Peyer's patch (tissue), 4 donors: Measurements from ENCODE around the gene FAM184B. TPM values are rescaled to one million over a fixed set of nuclear protein-coding genes. Genes with fewer than 3 reads are reported as not detected.

Experiments used
- DNase-seq, 3 donors: peaks; one replicate each; pipeline ENCODE4 v3.0.0-alpha.2; 2017 to 2019
- H3K27ac ChIP-seq, 4 donors: fragments of 200-600 bp; sonication (generic); one replicate each; pipeline ENCODE4 v1.5.1; 2016 to 2019
- H3K27me3 ChIP-seq, 2 donors: fragments of 200-600 bp; sonication (generic); one replicate each; pipeline ENCODE4 v1.5.1; 2019
- H3K36me3 ChIP-seq, 3 donors: fragments of 200-600 bp; sonication (generic); one replicate each; pipeline ENCODE4 v1.5.1; 2016 to 2019
- H3K4me1 ChIP-seq, 4 donors: fragments of 200-600 bp; sonication (generic); one replicate each; pipeline ENCODE4 v1.5.1; 2016 to 2019
- H3K4me3 ChIP-seq, 4 donors: fragments of 200-600 bp; sonication (generic); 1 replicate in 3 of 4; 2 replicates in 1 of 4; pipeline ENCODE4 v1.5.1; 2016 to 2019; ENCODE audit warnings: mild to moderate bottlenecking in 1 of 4
- H3K9me3 ChIP-seq, 4 donors: fragments of 200-600 bp; sonication (generic); one replicate each; pipeline ENCODE4 v1.5.1; 2016 to 2019; ENCODE audit warnings: mild to moderate bottlenecking in 1 of 4
- POLR2A ChIP-seq, 2 donors: fragments of 450-650 bp; IDR thresholded peaks; one replicate each; pipeline ENCODE4 v1.5.1; 2017; ENCODE audit warnings: antibody characterized with exemption in 2 of 2, mild to moderate bottlenecking in 2 of 2, moderate library complexity in 2 of 2
- total RNA-seq, 4 donors: library from RNA; depleted of rRNA; stranded (reverse); fragments of >200 nt; gene quantifications; one replicate each; pipeline ENCODE4 v1.1.0, GENCODE V29; 2016
- TF ChIP-seq, protein P1 (sequence below), 6 experiments: fragments of 450-650 bp in 4 of 6; fragments of 200-600 bp in 2 of 6; sonication (generic) in 1 of 6; IDR thresholded peaks; one replicate each; pipeline ENCODE4 v1.5.1; 2017 to 2019; ENCODE audit warnings: antibody characterized with exemption in 6 of 6, mild to moderate bottlenecking in 3 of 6, moderate library complexity in 1 of 6

FAM184B gene
- total RNA-seq, 4 donors from 2014 or later: not detected

GRCh38 chr4:17760626-17761025 is 20.8 kb downstream of the FAM184B start:
- Histone ChIP-seq H3K4me3 (no peak overlapping the region), H3K9me3 (no peaks in the 10 kb centered on the region), H3K27ac (no peak overlapping the region), H3K27me3 (no peaks in the 10 kb centered on the region), H3K4me1 (no peaks in the 10 kb centered on the region), H3K36me3 (no peaks in the 10 kb centered on the region)
- DNase-seq: no peak
- TF ChIP-seq, protein P1, sequence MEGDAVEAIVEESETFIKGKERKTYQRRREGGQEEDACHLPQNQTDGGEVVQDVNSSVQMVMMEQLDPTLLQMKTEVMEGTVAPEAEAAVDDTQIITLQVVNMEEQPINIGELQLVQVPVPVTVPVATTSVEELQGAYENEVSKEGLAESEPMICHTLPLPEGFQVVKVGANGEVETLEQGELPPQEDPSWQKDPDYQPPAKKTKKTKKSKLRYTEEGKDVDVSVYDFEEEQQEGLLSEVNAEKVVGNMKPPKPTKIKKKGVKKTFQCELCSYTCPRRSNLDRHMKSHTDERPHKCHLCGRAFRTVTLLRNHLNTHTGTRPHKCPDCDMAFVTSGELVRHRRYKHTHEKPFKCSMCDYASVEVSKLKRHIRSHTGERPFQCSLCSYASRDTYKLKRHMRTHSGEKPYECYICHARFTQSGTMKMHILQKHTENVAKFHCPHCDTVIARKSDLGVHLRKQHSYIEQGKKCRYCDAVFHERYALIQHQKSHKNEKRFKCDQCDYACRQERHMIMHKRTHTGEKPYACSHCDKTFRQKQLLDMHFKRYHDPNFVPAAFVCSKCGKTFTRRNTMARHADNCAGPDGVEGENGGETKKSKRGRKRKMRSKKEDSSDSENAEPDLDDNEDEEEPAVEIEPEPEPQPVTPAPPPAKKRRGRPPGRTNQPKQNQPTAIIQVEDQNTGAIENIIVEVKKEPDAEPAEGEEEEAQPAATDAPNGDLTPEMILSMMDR (IDR thresholded peaks at IDR 0.05): no peak
- no peak for TF ChIP-seq POLR2A (IDR thresholded peaks at IDR 0.05)

DNA sequence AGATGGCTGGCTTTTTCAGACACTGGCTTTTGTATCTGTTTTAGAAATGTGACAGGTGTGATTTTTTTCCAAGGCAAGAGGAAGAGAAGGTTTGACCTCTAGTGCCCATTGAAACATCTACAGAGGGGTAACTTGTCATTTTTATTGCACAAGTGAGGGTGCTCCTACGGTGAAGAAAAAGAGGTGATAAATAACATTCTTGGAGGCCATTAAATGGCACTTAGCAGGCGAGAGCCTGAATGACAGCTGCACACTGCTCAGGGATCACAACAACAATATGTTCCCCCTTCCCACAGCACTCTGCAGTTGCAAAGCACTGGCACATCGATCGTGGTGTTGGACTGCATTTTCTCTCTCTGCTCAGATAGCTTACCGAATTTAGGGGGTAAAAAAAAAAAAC is 22.9 kb downstream of the FAM184B start:
- DNase-seq: no peak
- no peak overlapping the region for H3K4me3 ChIP-seq
- TF ChIP-seq POLR2A (IDR thresholded peaks at IDR 0.05): no peak
- TF ChIP-seq, protein P1 (IDR thresholded peaks at IDR 0.05): no peak
- no peaks in the 10 kb centered on the region for H3K27me3 ChIP-seq
- H3K36me3 ChIP-seq: no peaks in the 10 kb centered on the region
- no peaks in the 10 kb centered on the region for H3K9me3 ChIP-seq
- H3K4me1 ChIP-seq: no peaks in the 10 kb centered on the region
- no peak overlapping the region for H3K27ac ChIP-seq

- Histone ChIP-seq H3K27ac (no peak overlapping the region), H3K4me1 (no peaks in the 10 kb centered on the region), H3K9me3 (no peaks in the 10 kb centered on the region), H3K27me3 (no peaks in the 10 kb centered on the region), H3K36me3 (no peaks in the 10 kb centered on the region), H3K4me3 (no peak overlapping the region)
- TF ChIP-seq, protein P1 (IDR thresholded peaks at IDR 0.05): no peak
- no peak for TF ChIP-seq POLR2A (IDR thresholded peaks at IDR 0.05)
- DNase-seq: no peak
Measured at GRCh38 chr4:17757621-17758020, 23.8 kb downstream of the FAM184B start.

DNA sequence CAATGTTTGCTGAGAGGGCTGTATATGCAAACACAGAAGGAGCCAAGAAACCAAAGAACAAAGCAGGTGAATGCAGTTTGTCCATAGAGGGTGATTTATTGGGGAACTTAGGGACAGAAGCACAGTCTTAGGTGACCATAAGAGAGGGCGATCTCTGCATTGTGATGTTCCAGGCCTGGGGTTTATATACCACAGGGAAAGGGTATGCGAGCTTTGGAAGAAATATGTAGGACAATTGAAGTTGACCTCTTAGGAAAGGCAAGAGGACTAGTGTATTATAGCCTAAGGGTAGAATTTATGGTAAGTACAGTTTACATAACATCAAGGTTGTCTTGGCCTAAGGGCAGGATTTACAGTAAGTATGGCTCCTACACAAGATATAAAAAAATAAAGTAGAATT is 27.8 kb downstream of the FAM184B start:
- Histone ChIP-seq H3K4me3 (no peak overlapping the region), H3K9me3 (no peaks in the 10 kb centered on the region), H3K36me3 (no peaks in the 10 kb centered on the region), H3K27ac (no peak overlapping the region), H3K4me1 (no peaks in the 10 kb centered on the region), H3K27me3 (no peaks in the 10 kb centered on the region)
- TF ChIP-seq, protein P1 (IDR thresholded peaks at IDR 0.05): no peak
- no peak for TF ChIP-seq POLR2A (IDR thresholded peaks at IDR 0.05)
- no peak for DNase-seq

GRCh38 chr4:17740702-17741101 is 40.7 kb downstream of the FAM184B start:
- TF ChIP-seq, protein P1 (IDR thresholded peaks at IDR 0.05): no peak
- no peak for TF ChIP-seq POLR2A (IDR thresholded peaks at IDR 0.05)
- no peak for DNase-seq
- no peaks in the 10 kb centered on the region for H3K4me1 ChIP-seq
- H3K36me3 ChIP-seq: no peaks in the 10 kb centered on the region
- H3K27me3 ChIP-seq: no peaks in the 10 kb centered on the region
- H3K4me3 ChIP-seq: no peak overlapping the region
- no peak overlapping the region for H3K27ac ChIP-seq
- no peaks in the 10 kb centered on the region for H3K9me3 ChIP-seq

GRCh38 chr4:17736484-17736883 is 44.9 kb downstream of the FAM184B start:
- no peak for TF ChIP-seq POLR2A (IDR thresholded peaks at IDR 0.05)
- TF ChIP-seq, protein P1 (IDR thresholded peaks at IDR 0.05): no peak
- DNase-seq: no peak
- no peaks in the 10 kb centered on the region for H3K9me3 ChIP-seq
- H3K4me1 ChIP-seq: no peaks in the 10 kb centered on the region
- no peak overlapping the region for H3K4me3 ChIP-seq
- no peak overlapping the region for H3K27ac ChIP-seq
- H3K27me3 ChIP-seq: no peaks in the 10 kb centered on the region
- no peaks in the 10 kb centered on the region for H3K36me3 ChIP-seq
